ENCODE data around the gene TMEM151A.

GRCh38 chr11:66332371-66333219 lies 40.9 kb downstream of the TMEM151A start:
- TF ChIP-seq CTCF (IDR thresholded peaks at IDR 0.05) (no peak), EZH2 (IDR thresholded peaks at IDR 0.05) (no peak)

All from neural progenitor cell (in vitro differentiated cells).